WI38 (cell line): ENCODE measurements around the gene FOXK1.
"Not testable (repeated sequence)": the region's sequence is repeated elsewhere in the genome, so short reads cannot be mapped to it uniquely, and the experiment has no call there.

Experiments
- H3K4me3 ChIP-seq: 2 replicates; pipeline ENCODE4 v1.5.1; 2011; ENCODE audit warnings: low read depth, mild to moderate bottlenecking, control low read depth, low read length
- CTCF ChIP-seq: IDR thresholded peaks from 2 replicates; pipeline ENCODE4 v1.5.1; 2012; ENCODE audit warnings: low read depth, mild to moderate bottlenecking, control low read depth, low read length

The FOXK1 gene

GRCh38 chr7:4692055-4692454 is 10.0 kb downstream of the FOXK1 start:
- no peak for TF ChIP-seq CTCF
- no peak overlapping the region for H3K4me3 ChIP-seq

- H3K4me3 ChIP-seq: not testable (repeated sequence)
Observed at GRCh38 chr7:4692622-4693021, 10.5 kb downstream of the FOXK1 start.

- H3K4me3 ChIP-seq: no peak overlapping the region
- TF ChIP-seq CTCF: no peak
Observed at GRCh38 chr7:4693152-4693551, 11.1 kb downstream of the FOXK1 start.

GRCh38 chr7:4693749-4694148 is 11.7 kb downstream of the FOXK1 start:
- no peak for TF ChIP-seq CTCF
- H3K4me3 ChIP-seq: no peak overlapping the region

- no peak for TF ChIP-seq CTCF
- H3K4me3 ChIP-seq: peak overlapping the region; percentile 21; the same call in 1 of the 2 replicates
Observed at GRCh38 chr7:4694305-4694704, 12.2 kb downstream of the FOXK1 start.

GRCh38 chr7:4698707-4699275 is 16.7 kb downstream of the FOXK1 start:
- no peak for TF ChIP-seq CTCF
- no peak overlapping the region for H3K4me3 ChIP-seq

GRCh38 chr7:4699841-4700240 is 17.7 kb downstream of the FOXK1 start:
- H3K4me3 ChIP-seq: no peak overlapping the region
- TF ChIP-seq CTCF: no peak

GRCh38 chr7:4700577-4701235 is 18.6 kb downstream of the FOXK1 start:
- no peak overlapping the region for H3K4me3 ChIP-seq
- no peak for TF ChIP-seq CTCF
